Measurements from ENCODE around the gene NAPSA. TPM values are rescaled to one million over a fixed set of nuclear protein-coding genes. Genes with fewer than 3 reads are reported as not detected.

The NAPSA gene
- polyA plus RNA-seq, 1 of the 3 experiments (the other 2 are of a cell fraction): 0.43 TPM

- TF ChIP-seq ZBTB33 (IDR thresholded peaks at IDR 0.05; ENCODE audit: borderline replicate concordance, low read depth) (no peak), MAX (IDR thresholded peaks at IDR 0.05; ENCODE audit: low read depth) (no peak), NFIC (IDR thresholded peaks at IDR 0.05; ENCODE audit: borderline replicate concordance) (no peak), RXRA (IDR thresholded peaks at IDR 0.05; ENCODE audit: borderline replicate concordance, low read depth) (no peak), USF2 (IDR thresholded peaks at IDR 0.05; ENCODE audit: borderline replicate concordance, low read depth, low read length) (no peak), NRF1 (IDR thresholded peaks at IDR 0.05; ENCODE audit: low read depth, low read length) (no peak)
These were observed 14.7 kb upstream of the NAPSA start (continued) for GRCh38 chr19:50380137-50380536.

- Histone ChIP-seq H3K36me3 (replicated peaks in 1 of 2; ENCODE audit: control insufficient read depth in 1 of 2, insufficient read depth in 2 of 2, low read length in 1 of 2) (peaks cover 17 to 60% of the 10 kb centered on the region in 2 experiments), H3K27me3 (ENCODE audit: insufficient read depth) (no peaks in the 10 kb centered on the region), H3K4me3 (ENCODE audit: low read depth in 2 of 2, low read length in 1 of 2) (no peak overlapping the region), H2AFZ (ENCODE audit: low read depth) (no peak overlapping the region), H3K79me2 (ENCODE audit: insufficient read depth) (peaks cover 6% of the 10 kb centered on the region), H3K4me1 (ENCODE audit: control insufficient read depth in 1 of 2, insufficient read depth in 2 of 2, low read depth in 1 of 2, low read length in 1 of 2) (peaks cover 0 to 6% of the 10 kb centered on the region in 2 experiments; a peak in 2 of 4 replicates), H3K9ac (no peak overlapping the region), H3K9me2 (no peaks in the 10 kb centered on the region), H3K27ac (ENCODE audit: low read depth in 2 of 2, low read length in 1 of 2) (no peak overlapping the region), H3K9me3 (no peaks in the 10 kb centered on the region), H3F3A (replicated peaks; ENCODE audit: insufficient read depth) (peaks cover 28% of the 10 kb centered on the region), H4K20me1 (ENCODE audit: insufficient read depth) (peaks cover 17% of the 10 kb centered on the region), H3K4me2 (no peak overlapping the region)
- POLR2A ChIA-PET: no interaction called here
- TF ChIP-seq GATA2 (CRISPR knock-in tag; IDR thresholded peaks at IDR 0.05) (no peak), REST (IDR thresholded peaks at IDR 0.05; ENCODE audit: low read depth, low read length) (no peak), GABPA (IDR thresholded peaks at IDR 0.05; ENCODE audit: low read depth) (no peak)
- no peak for DNase-seq
- CTCF ChIA-PET: interaction anchor here (1.1 kb wide), 1 partner anchor 81 kb away, joined by 3 read pairs; no protein-coding TSS in a partner anchor
- 100% methylated on average over 6 of the region's 11 CpGs for WGBS (ENCODE audit: low lambda C conversion rate)
These were observed 14.2 kb upstream of the NAPSA start for GRCh38 chr19:50379602-50380001.
